Activated gamma-delta T cell (primary cell): ENCODE results near the gene LAMC2.
"Not testable (repeated sequence)": the region's sequence is repeated elsewhere in the genome, so short reads cannot be mapped to it uniquely, and the experiment has no call there.

Experiments
- DNase-seq: peaks from one replicate; lab custom pipeline; 2025; lab: John Stamatoyannopoulos, UW
- total RNA-seq, 2 donors: gene quantifications; one replicate each; lab custom pipeline; 2026; lab: John Stamatoyannopoulos, UW

The LAMC2 gene
- 0 to 0.13 reads per million in 2 donors for total RNA-seq

DNA sequence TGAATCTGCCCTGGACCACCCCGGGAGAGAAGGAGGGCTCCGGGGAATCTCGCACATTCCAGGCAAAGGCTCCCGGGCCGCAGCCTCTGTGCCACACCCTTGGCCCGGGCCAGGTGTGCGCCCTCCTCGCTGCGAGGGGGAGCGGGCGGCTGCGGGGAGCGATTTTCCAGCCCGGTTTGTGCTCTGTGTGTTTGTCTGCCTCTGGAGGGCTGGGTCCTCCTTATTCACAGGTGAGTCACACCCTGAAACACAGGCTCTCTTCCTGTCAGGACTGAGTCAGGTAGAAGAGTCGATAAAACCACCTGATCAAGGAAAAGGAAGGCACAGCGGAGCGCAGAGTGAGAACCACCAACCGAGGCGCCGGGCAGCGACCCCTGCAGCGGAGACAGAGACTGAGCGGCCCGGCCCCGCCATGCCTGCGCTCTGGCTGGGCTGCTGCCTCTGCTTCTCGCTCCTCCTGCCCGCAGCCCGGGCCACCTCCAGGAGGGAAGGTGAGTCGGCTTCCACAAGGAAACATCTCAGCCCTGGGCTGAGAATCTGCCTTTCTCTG, at the start of gene LAMC2:
TSS of gene LAMC2 (plus strand) at position 324 of the 550 bp plus-strand sequence. CDS start at position 413, 89 bp downstream.
- no peak for DNase-seq

DNA sequence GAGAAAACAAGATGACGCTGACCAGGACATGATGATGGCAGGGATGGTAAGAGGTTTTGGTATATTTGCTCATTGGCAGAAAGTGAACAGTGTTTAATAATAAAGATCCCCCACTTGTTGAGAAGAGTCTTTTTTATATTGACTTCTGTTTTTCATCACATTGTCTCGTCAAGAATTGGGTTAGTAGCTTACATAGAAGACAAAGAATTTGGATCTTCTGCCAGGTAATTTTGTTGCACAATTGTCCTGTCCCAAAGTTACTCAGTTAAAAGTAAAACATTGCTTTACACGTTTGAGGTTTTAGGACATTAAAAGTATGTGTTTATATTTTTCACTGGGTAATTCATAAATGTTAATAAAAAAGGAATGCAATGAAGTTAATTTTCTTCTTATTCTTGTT, 48.3 kb upstream of the LAMC2 start:
- DNase-seq: no peak

DNA sequence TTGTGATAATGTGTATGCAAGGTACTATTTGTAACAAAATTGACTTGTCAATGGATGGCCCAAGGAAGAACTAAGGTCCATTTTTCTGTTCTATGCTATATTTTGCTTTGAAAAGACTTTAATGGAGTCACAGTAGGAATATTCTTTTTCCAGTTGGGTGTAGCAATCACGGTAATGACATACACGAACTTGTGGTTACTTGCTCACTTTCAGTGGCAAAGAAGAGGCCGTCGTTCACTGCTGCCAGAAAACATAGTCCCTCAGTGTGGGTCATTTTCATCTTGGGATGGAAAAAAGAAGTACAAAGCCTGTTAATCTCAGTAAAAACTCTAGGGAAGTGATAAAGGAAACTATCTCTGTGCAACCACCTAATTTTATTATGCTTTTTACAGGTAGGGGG, 47.8 kb upstream of the LAMC2 start:
- no peak for DNase-seq

GRCh38 chr1:183139281-183139942, 46.7 kb upstream of the LAMC2 start:
- DNase-seq: no peak

DNA sequence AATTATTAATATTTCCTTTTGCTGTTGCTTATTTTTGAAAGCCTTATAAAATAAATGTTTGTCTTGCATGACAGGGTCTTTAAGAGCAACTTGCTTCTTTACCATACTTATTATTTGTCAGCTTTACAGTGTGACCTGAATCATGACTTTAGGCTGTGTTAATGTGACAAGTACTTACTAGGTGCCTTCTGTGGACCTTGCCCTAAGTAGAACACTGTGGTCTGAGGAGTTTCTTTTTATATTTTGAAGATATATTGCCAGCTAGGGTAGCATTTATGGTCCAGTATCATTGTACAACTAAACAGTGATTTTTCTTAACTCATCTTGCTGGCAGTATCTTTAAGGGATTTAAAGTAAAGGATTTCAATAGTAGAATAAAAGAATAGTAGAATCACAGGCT, 45.4 kb upstream of the LAMC2 start:
- DNase-seq: no peak

DNA sequence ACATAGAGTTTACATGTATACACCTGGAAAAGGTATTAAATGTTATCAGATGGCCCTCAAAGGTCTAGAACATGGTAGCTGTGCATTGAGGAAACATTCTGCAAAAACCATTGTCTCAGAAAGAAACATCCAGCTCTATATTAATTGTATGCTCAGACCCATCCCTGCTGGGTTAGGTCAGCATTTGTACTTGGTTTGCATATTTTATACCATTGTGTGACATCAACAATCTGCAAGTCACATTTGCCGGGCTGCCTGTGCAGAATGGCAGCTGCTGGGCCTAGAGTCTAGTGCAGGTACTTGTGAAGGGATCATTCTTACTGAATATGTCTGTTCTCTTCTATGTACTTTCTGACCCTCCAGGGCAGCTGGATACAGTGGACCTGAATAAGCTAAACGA, 43.9 kb upstream of the LAMC2 start:
- DNase-seq: no peak

DNA sequence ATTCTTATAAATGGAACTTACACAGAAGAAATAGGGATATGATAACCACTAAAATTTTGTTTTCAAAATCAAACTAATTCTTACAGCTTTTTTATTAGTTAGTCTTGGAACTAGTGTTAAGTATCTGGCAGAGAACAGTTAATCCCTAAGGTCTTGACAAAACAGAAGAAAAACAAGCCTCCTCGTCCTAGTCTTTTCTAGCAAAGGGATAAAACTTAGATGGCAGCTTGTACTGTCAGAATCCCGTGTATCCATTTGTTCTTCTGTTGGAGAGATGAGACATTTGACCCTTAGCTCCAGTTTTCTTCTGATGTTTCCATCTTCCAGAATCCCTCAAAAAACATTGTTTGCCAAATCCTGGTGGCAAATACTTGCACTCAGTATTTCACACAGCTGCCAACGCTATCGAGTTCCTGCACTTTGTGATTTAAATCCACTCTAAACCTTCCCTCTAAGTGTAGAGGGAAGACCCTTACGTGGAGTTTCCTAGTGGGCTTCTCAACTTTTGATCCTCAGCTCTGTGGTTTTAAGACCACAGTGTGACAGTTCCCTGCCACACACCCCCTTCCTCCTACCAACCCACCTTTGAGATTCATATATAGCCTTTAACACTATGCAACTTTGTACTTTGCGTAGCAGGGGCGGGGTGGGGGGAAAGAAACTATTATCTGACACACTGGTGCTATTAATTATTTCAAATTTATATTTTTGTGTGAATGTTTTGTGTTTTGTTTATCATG, 42.3 kb upstream of the LAMC2 start:
- DNase-seq: no peak

GRCh38 chr1:183144752-183145151, 41.3 kb upstream of the LAMC2 start:
- DNase-seq: no peak

- no peak for DNase-seq
Observed at GRCh38 chr1:183147735-183148134, 38.3 kb upstream of the LAMC2 start.

DNA sequence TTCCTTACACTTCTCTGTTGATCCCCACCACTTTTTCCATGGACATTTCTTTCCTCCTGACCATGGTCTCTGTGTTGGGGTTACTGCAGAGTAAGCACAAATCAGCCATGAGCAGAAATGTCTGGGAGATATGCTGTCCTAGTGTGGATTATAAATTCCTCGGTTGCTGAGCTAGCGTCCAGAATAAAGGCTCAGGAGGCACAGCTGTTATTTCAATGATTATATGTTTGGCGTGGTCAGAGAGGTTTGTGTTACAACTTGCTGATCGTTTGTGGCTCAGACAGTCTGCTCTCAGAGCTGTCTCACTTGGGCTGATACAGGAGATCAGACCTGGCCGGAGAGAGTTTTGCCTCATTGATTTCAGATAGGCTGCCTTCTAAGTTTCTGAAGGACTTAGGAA, 37.5 kb upstream of the LAMC2 start:
- no peak for DNase-seq

- DNase-seq: no peak
Observed at GRCh38 chr1:183149273-183149672, 36.8 kb upstream of the LAMC2 start.

DNA sequence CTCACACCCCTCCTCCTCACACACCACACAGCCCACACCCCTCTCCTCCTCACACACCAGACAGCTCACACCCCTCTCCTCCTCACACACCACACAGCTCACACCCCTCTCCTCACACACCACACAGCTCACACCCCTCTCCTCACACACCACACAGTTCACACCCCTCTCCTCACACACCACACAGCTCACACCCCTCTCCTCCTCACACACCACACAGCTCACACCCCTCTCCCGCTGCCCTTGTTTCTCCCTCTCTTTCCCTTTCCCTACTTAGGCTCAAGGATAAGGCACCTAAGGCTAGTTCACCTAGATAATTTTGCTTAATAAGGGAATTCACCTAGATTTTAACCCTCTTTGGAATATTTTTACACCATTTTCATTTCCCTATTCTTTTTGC, 36.0 kb upstream of the LAMC2 start:
- DNase-seq: not testable (repeated sequence)

DNA sequence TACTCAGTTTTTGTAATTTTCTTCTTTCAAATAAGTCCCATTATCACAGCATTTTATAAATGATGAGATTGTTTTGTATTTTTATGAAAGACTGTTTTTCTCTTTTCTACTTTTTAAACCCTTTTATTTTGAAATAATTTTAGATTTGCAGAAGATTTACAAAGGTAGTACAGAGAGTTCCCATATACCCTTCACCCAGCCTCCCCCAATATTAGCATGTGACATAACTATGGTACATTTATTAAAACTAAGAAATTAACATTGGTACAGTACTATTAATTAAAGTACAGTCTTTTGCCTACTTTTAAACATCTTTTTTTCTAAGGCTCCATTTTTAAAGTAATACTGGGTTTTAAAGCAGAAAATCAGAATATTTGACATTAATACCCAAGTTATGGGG, 35.6 kb upstream of the LAMC2 start:
- no peak for DNase-seq

GRCh38 chr1:183152180-183152579, 33.9 kb upstream of the LAMC2 start:
- DNase-seq: no peak

DNA sequence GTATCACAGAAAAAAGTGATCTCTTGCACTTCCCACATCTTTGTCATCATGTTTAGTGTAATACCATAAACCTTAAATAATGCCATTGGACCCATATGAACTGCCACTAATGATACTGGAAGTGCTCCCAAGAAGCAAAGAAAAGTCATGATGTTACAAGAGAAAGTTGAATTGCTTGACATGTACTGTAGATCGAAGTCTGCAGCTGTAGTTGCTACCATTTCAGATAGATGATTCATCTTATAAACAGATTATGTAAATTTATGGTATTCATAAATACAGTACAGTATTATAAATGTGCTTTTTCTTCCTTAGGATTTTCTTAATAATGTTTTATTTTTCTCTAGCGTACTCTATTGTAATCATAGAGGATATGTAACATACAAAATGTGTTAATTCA, 30.1 kb upstream of the LAMC2 start:
- no peak for DNase-seq

DNA sequence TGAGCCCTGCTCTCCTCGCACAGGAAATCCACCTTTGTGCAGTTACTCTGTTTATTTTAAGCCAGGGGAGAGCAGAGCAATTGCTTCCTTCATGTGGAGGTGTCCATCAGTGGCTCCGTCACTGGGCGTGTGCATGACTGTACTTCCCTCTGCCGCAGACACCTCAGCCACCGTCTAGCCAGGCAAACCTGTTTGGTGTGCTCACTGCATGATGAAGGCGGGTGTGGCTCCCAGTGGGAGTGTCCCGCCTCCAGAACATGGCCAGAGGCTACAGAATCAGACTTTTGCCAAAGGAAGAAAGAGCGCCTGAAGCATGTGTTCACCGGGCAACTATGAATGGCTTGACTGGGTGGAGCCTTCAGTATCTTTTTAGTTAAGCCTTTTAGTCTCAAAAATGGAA, 26.1 kb upstream of the LAMC2 start:
- DNase-seq: no peak

- no peak for DNase-seq
Observed at GRCh38 chr1:183161391-183161790, 24.7 kb upstream of the LAMC2 start.

GRCh38 chr1:183163316-183163715, 22.7 kb upstream of the LAMC2 start:
- DNase-seq: no peak

GRCh38 chr1:183164340-183164739, 21.7 kb upstream of the LAMC2 start:
- no peak for DNase-seq

DNA sequence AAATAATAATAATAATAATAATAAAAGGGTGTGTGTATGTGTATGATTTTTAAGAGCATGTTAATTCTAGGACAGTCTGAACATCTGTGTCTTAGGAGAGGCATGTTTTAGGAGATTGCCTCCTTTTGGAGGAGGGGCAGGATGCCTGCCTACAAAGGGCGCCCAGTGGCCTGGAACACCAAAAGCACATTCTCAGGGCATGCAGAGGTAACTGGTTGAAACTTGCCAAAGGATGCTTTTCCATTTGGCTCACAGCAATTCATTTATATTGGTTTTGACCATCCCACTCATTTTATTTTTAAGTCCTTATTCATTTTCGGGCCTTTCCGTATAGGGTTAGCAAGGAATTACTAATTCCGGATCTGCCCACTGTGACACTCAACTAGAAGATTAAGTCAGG, 21.1 kb upstream of the LAMC2 start:
- no peak for DNase-seq

DNA sequence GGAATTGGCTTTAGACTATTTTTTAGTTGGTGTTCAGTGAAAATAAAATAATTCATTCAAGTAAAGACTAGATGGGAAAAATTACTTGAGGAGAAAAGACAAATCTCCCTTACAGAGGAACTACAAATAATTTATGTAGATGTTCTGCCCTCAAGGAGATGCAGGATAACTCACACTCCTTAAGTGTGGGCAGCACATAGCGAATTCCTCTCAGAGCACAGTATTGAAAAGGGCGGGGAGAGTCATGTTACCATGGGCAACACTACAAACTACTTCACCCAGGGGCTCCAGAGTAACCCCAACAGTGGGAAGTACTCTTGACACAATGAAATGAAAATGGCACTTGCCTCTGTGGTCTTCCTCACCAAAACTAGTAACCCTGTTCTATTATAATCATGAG, 20.6 kb upstream of the LAMC2 start:
- no peak for DNase-seq

DNA sequence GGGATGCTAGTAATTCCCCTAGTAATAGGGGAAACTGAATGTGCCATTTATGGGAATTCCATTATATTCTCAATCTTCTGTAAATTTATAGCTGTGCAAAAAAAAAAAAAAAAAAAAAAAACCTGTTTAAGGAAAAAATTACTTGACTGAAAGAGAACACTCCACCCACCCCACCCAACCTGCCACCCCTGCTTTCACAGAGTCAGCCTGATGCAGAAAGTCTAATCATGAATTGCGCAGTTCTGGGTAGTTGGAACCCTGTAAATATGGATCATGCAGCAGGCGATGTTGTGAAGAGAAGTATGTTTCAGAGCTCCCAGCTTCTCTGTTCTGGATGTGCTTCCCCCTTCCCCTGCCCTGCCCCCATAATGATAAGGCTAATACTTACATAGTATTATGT, 19.6 kb upstream of the LAMC2 start:
- no peak for DNase-seq

DNA sequence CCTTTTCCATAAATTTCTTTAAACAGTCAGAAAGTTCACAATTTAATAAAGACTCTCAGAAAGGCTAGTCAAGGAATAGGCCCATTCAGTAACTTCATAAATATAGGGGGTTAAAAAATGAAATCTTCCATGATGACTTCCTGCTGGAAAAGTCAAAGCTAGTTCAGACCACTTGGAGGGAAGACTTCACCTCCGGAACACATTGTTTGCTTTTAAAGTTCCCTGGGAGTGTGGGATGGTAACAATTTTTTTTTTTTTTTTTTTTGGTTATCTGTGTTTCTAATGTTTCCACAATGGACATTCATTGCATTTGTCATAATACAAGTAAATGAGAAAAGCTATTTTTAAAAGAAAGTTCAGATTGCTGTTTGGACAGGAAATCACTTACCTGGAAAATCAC, 18.4 kb upstream of the LAMC2 start:
- no peak for DNase-seq
